GM18498 (cell line): ENCODE results near the gene PIEZO2.
A peak's percentile ranks its signal among the peaks of the same experiment; 100 is the strongest.
"Not testable (repeated sequence)": the region's sequence is repeated elsewhere in the genome, so short reads cannot be mapped to it uniquely, and the experiment has no call there.

Source experiments
- ATAC-seq: cut with Tn5 transposase; IDR thresholded peaks from one replicate; pipeline ENCODE4 v1.9.1; 2021; ENCODE audit warnings: mild to moderate bottlenecking, moderate library complexity; ENCODE audit not compliant: unreplicated experiment

PIEZO2 gene

DNA sequence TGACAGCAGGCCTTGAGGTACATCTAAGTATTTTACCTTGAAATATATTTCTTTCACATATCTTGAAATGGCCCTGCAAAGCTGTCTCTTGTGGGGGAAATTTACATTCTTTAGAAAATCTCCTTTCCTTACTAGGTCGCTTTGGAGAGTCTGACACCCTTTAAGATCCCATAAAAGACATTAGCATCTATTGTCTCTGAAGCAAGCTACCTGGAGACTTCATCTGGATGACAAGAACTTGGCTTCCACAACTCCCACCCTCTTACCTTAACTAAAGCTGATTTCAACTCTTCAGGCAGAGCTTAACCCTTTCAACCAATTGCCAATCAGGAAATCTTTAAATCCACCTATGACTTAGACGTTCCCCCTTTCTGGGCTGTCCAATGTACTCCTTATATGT lies 219.3 kb downstream of the PIEZO2 start:
- ATAC-seq, result no peak

GRCh38 chr18:10928772-10929373 lies 220.5 kb downstream of the PIEZO2 start:
- ATAC-seq, result peak; percentile 52

GRCh38 chr18:10928011-10928771 lies 221.2 kb downstream of the PIEZO2 start:
- ATAC-seq, result no peak

DNA sequence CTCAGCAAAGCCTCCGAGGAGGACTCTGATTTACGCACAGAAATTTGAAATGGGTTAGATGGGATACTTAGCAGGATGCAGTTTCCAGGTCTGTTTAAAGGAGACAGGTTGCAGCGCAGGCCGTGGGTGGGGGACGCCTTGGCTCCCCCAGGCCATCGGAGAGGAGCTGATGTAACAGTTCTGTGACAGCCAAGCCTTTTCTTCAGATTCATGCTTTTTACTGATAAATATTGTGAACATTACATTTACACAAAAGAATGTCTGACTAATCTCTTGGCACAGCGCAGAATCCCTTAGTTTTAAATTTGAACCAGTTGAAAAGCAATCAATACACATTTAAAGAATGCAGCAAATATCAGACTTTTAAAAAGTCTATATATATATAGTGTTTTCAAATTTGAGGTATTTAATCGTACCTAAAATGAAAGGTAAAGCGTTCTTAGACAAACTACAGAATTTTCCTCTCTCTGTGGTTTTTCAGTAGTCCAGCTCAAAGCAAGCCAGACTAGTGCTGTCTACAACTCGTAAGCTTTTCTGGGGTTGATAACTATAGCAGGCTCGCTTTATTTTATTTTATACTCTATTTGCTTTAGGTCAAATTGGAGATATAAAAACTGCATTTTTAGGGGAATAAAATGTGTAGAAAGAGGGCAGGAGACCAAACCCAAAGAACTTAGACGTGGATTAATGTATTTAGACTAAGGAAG lies 221.9 kb downstream of the PIEZO2 start:
- no peak for ATAC-seq

DNA sequence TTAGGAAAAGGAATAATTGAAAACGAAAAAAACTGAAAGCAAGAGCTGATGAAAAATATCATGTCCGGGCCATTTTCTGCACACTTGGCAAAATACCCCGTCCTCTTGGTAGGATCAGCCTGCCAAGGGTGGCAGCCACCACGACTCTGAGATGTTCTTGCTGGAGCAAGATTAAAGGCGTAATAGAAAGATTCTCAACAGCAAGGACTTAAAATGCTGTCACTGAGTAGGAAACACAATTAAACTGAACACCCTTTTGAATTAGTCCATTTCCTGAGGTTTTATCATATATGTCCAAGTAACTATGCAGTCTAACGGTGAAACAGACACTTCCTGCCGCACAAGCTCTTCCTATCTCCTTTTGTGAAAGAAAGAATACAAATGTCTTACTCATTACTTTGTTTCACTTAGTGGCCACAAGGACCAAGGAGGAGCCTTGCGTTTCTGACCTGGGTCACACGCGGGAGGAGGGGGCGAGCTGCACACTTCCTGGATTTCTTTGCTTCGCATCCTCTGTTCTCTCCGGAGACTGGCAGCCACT lies 222.7 kb downstream of the PIEZO2 start:
- ATAC-seq, result no peak

DNA sequence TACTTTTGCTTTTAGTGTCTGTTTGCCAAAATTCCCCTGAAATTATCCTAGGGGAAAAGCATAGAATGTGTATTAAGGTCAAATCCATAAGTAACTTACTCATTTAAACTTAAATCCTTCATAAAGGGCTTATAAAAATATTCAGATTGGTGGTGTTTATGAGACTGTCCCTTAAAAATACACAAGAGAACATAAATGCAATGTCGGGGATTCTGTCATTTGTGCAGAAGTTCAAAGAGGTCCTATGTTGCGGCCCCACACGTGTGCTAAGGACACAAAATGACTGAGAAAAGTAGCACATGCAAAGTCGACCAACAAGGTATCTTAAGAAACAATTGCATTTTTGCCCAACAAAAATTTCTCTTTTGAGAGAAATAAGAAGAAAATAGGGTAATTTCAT lies 225.1 kb downstream of the PIEZO2 start:
- no peak for ATAC-seq

- no peak for ATAC-seq
These were observed 225.8 kb downstream of the PIEZO2 start for GRCh38 chr18:10923551-10924070.

GRCh38 chr18:10923141-10923540 lies 226.2 kb downstream of the PIEZO2 start:
- no peak for ATAC-seq

- not testable (repeated sequence) for ATAC-seq
These were observed 226.7 kb downstream of the PIEZO2 start for GRCh38 chr18:10922712-10923111.

DNA sequence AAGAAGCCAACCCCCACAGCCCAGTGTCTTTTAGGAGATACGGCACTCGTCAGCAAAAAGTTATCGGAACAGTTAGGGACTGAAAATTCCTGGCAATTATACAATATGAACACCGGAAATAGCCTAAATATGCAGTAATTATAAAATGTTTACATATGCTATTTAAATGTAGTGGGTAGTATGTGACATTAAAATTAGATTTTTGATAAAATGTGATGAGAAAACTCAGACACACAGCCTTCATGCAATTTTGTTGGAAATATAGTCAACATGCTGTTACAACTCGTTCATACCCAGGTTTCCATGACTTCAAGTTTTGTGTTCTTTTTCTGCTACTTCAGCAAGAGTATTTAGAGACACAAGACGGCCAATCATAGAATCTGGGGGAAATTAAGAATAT lies 229.1 kb downstream of the PIEZO2 start:
- ATAC-seq, result not testable (repeated sequence)

GRCh38 chr18:10919851-10920250 lies 229.5 kb downstream of the PIEZO2 start:
- no peak for ATAC-seq

GRCh38 chr18:10916865-10917264 lies 232.5 kb downstream of the PIEZO2 start:
- ATAC-seq, result no peak

GRCh38 chr18:10916387-10916786 lies 233.0 kb downstream of the PIEZO2 start:
- no peak for ATAC-seq

DNA sequence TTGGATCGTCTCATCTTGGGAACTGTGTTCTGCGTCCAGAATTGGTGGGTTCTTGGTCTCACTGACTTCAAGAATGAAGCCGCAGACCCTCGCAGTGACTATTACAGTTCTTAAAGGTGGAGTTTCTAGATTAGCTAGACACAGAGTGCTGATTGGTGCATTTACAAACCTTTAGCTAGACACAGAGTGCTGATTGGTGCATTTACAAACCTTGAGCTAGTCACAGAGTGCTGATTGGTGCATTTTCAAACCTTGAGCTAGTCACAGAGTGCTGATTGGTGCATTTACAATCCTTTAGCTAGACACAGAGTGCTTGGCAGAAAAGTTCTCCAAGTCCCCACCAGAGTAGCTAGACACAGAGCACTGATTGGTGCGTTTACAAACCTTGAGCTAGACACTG lies 233.6 kb downstream of the PIEZO2 start:
- not testable (repeated sequence) for ATAC-seq

- ATAC-seq, result not testable (repeated sequence)
These were observed 234.8 kb downstream of the PIEZO2 start for GRCh38 chr18:10914610-10915009.

- ATAC-seq, result no peak
These were observed 235.4 kb downstream of the PIEZO2 start for GRCh38 chr18:10913919-10914318.

DNA sequence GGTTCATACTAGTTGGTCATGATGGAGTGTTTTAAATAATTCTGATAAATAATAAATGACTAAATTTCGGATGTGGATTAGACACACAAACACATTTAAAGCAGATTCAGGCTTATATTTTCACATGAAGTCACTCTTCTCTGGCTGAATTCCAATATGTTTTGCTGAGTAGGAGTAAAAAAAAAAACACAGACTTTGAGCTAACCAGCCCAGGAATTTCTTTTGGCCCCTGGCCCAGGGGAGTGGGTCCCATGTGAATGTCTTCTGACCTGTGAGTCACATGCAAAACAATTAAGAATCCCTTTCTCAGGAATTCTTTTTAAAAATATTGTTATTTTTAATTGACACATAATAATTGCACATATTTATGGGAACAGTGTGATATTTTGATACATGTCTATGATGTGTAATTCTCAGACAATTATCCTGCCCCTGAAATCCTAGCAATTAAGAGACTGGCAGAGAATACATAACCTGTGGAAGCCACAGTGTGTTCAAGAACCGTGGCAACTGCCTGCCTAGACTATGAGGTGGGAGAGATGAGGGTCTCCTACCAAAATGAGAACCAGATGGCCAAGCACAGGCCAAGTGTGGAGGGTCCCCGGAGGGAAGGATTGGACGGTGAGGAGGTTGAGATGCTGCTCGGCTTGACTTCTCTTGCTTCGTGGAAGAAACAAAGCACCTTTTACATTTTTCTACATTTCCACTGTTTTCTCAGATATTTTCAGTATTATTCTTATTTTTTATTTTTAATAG lies 236.4 kb downstream of the PIEZO2 start:
- ATAC-seq, result no peak

GRCh38 chr18:10909724-10910123 lies 239.6 kb downstream of the PIEZO2 start:
- no peak for ATAC-seq

GRCh38 chr18:10908760-10909159 lies 240.6 kb downstream of the PIEZO2 start:
- no peak for ATAC-seq

DNA sequence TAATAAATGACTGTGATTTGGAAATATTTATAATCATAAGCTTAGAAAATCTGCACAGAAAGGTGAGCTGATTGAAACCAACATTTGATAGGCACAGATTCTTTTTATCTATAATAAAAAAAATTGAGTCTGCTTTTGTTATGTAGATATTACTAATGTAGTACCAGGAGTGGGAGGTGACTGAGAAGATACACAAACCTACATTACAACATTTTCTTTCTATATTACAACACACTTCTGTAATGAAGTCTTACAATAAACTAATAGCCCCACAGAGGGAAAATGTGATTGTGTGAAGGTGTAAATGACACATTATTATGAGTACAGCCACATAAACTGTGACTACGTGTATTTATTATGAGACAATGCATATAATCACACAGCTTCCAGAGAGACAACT lies 241.6 kb downstream of the PIEZO2 start:
- ATAC-seq, result no peak

DNA sequence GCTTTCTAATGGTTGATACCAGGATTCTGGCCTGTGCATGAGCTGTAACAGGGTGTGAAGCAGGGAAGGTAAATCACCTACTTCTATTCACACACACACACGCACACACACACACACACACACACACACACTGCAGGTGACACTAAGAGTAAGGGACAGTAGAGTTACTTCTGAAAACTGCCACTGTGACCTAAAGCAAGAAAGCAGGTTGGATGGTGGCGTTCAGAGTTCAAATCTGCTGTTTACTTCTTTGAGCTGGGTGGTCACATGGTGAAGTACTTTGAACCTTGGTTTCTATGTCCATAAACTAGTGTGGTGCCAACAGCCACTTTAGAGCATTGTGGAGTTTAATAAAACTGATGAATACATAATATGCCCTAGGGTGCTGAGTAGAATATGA lies 248.0 kb downstream of the PIEZO2 start:
- ATAC-seq, result no peak
